ENCODE measurements around the gene TMEM198.

The TMEM198 gene

GRCh38 chr2:219557791-219558785 is 14.3 kb downstream of the TMEM198 start:
- ATAC-seq (no peak), DNase-seq (ENCODE audit: low spot score in 2 of 2) (no peak)
- no peak overlapping the region for H3K4me3 Mint-ChIP-seq
- no peaks in the 10 kb centered on the region for H3K4me1 Mint-ChIP-seq
- H3K36me3 Mint-ChIP-seq: no peaks in the 10 kb centered on the region
- no peaks in the 10 kb centered on the region for H3K9me3 Mint-ChIP-seq
- no peak overlapping the region for H3K27ac Mint-ChIP-seq

- ATAC-seq (no peak), DNase-seq (ENCODE audit: low spot score in 2 of 2) (no peak)
- H3K36me3 Mint-ChIP-seq: no peaks in the 10 kb centered on the region
- H3K9me3 Mint-ChIP-seq: no peaks in the 10 kb centered on the region
- H3K4me1 Mint-ChIP-seq: no peaks in the 10 kb centered on the region
- H3K4me3 Mint-ChIP-seq: no peak overlapping the region
- no peak overlapping the region for H3K27ac Mint-ChIP-seq
Measured at GRCh38 chr2:219559156-219559915, 15.5 kb downstream of the TMEM198 start.

- Mint-ChIP-seq H3K4me1 (no peaks in the 10 kb centered on the region), H3K27ac (no peak overlapping the region), H3K36me3 (no peaks in the 10 kb centered on the region), H3K4me3 (no peak overlapping the region), H3K9me3 (no peaks in the 10 kb centered on the region)
- no peak for DNase-seq (ENCODE audit: low spot score in 2 of 2)
- ATAC-seq: no peak
Measured at GRCh38 chr2:219560037-219560892, 16.4 kb downstream of the TMEM198 start.

- ATAC-seq (no peak), DNase-seq (ENCODE audit: low spot score in 2 of 2) (no peak)
- no peaks in the 10 kb centered on the region for H3K36me3 Mint-ChIP-seq
- no peaks in the 10 kb centered on the region for H3K4me1 Mint-ChIP-seq
- H3K9me3 Mint-ChIP-seq: no peaks in the 10 kb centered on the region
- H3K4me3 Mint-ChIP-seq: no peak overlapping the region
- no peak overlapping the region for H3K27ac Mint-ChIP-seq
Measured at GRCh38 chr2:219560893-219561178, 17.0 kb downstream of the TMEM198 start.

- Mint-ChIP-seq H3K36me3 (no peaks in the 10 kb centered on the region), H3K27ac (no peak overlapping the region), H3K4me3 (no peak overlapping the region), H3K9me3 (no peaks in the 10 kb centered on the region), H3K4me1 (no peaks in the 10 kb centered on the region)
- ATAC-seq (no peak), DNase-seq (ENCODE audit: low spot score in 2 of 2) (no peak)
Measured at GRCh38 chr2:219561179-219562048, 17.6 kb downstream of the TMEM198 start.

GRCh38 chr2:219562049-219563020 is 18.5 kb downstream of the TMEM198 start:
- Mint-ChIP-seq H3K9me3 (no peaks in the 10 kb centered on the region), H3K4me3 (no peak overlapping the region), H3K27ac (no peak overlapping the region), H3K4me1 (no peaks in the 10 kb centered on the region), H3K36me3 (no peaks in the 10 kb centered on the region)
- no peak for DNase-seq (ENCODE audit: low spot score in 2 of 2)
- ATAC-seq: no peak

- Mint-ChIP-seq H3K36me3 (no peaks in the 10 kb centered on the region), H3K27ac (no peak overlapping the region), H3K4me1 (no peaks in the 10 kb centered on the region), H3K9me3 (no peaks in the 10 kb centered on the region), H3K4me3 (no peak overlapping the region)
- no peak for DNase-seq (ENCODE audit: low spot score in 2 of 2)
- ATAC-seq: no peak
Measured at GRCh38 chr2:219563271-219563928, 19.6 kb downstream of the TMEM198 start.

GRCh38 chr2:219565130-219566080 is 21.6 kb downstream of the TMEM198 start:
- no peak for ATAC-seq
- no peaks in the 10 kb centered on the region for H3K36me3 Mint-ChIP-seq

GRCh38 chr2:219566640-219567039 is 22.8 kb downstream of the TMEM198 start:
- H3K9me3 Mint-ChIP-seq: no peaks in the 10 kb centered on the region
- H3K4me3 Mint-ChIP-seq: no peak overlapping the region
- H3K4me1 Mint-ChIP-seq: no peaks in the 10 kb centered on the region
- H3K27ac Mint-ChIP-seq: no peak overlapping the region
- no peaks in the 10 kb centered on the region for H3K36me3 Mint-ChIP-seq
- peak; percentile 4 for ATAC-seq
- no peak for DNase-seq (ENCODE audit: low spot score in 2 of 2)

More at GRCh38 chr2:219565130-219566080, 21.6 kb downstream of the TMEM198 start:
- no peaks in the 10 kb centered on the region for H3K4me1 Mint-ChIP-seq
- H3K9me3 Mint-ChIP-seq: no peaks in the 10 kb centered on the region
- DNase-seq (ENCODE audit: low spot score in 2 of 2): no peak
- H3K27ac Mint-ChIP-seq: no peak overlapping the region
- no peak overlapping the region for H3K4me3 Mint-ChIP-seq

GRCh38 chr2:219567131-219567530 is 23.3 kb downstream of the TMEM198 start:
- peak; percentile 3 for ATAC-seq
- H3K4me1 Mint-ChIP-seq: no peaks in the 10 kb centered on the region
- no peak for DNase-seq (ENCODE audit: low spot score in 2 of 2)
- no peaks in the 10 kb centered on the region for H3K9me3 Mint-ChIP-seq
- H3K4me3 Mint-ChIP-seq: no peak overlapping the region
- H3K36me3 Mint-ChIP-seq: no peaks in the 10 kb centered on the region
- H3K27ac Mint-ChIP-seq: no peak overlapping the region

GRCh38 chr2:219567791-219568361 is 24.0 kb downstream of the TMEM198 start:
- H3K27ac Mint-ChIP-seq: no peak overlapping the region

GRCh38 chr2:219569041-219569440 is 25.2 kb downstream of the TMEM198 start:
- ATAC-seq: no peak
- DNase-seq (ENCODE audit: low spot score in 2 of 2): no peak
- no peaks in the 10 kb centered on the region for H3K4me1 Mint-ChIP-seq
- H3K27ac Mint-ChIP-seq: no peak overlapping the region
- H3K9me3 Mint-ChIP-seq: no peaks in the 10 kb centered on the region
- no peaks in the 10 kb centered on the region for H3K36me3 Mint-ChIP-seq
- H3K4me3 Mint-ChIP-seq: no peak overlapping the region

More at GRCh38 chr2:219567791-219568361, 24.0 kb downstream of the TMEM198 start:
- Mint-ChIP-seq H3K4me1 (no peaks in the 10 kb centered on the region), H3K36me3 (no peaks in the 10 kb centered on the region), H3K4me3 (no peak overlapping the region), H3K9me3 (no peaks in the 10 kb centered on the region)
- ATAC-seq (no peak), DNase-seq (ENCODE audit: low spot score in 2 of 2) (no peak)

Measured in stimulated activated effector memory CD8-positive, alpha-beta T cell treated with anti-CD3 and anti-CD28 coated beads, Interleukin-12 subunit alpha, Interleukin-12 subunit beta, amount 100 ng/mL, for 72 hours (primary cell).